ENCODE results near the gene IL18R1.

Gene IL18R1

GRCh38 chr2:102418421-102418961, 62.9 kb downstream of the IL18R1 start:
- Histone ChIP-seq H3K9me3 (ENCODE audit: low read length) (no peaks in the 10 kb centered on the region), H3K27me3 (ENCODE audit: insufficient read depth, low read length) (no peaks in the 10 kb centered on the region), H2AFZ (ENCODE audit: low read depth, low read length) (no peak overlapping the region), H3K36me3 (ENCODE audit: insufficient read depth, low read length) (no peaks in the 10 kb centered on the region), H3K4me1 (ENCODE audit: insufficient read depth, low read length) (no peaks in the 10 kb centered on the region), H3K4me3 (ENCODE audit: low read length) (no peak overlapping the region)

GRCh38 chr2:102420290-102420689, 64.7 kb downstream of the IL18R1 start:
- H3K27me3 ChIP-seq (ENCODE audit: insufficient read depth, low read length): no peaks in the 10 kb centered on the region
- no peak overlapping the region for H2AFZ ChIP-seq (ENCODE audit: low read depth, low read length)

GRCh38 chr2:102421890-102422759, 66.5 kb downstream of the IL18R1 start:
- no peaks in the 10 kb centered on the region for H3K27me3 ChIP-seq (ENCODE audit: insufficient read depth, low read length)
- H3K4me1 ChIP-seq (ENCODE audit: insufficient read depth, low read length): no peaks in the 10 kb centered on the region
- no peak overlapping the region for H2AFZ ChIP-seq (ENCODE audit: low read depth, low read length)
- H3K4me3 ChIP-seq (ENCODE audit: low read length): no peak overlapping the region
- H3K9me3 ChIP-seq (ENCODE audit: low read length): no peaks in the 10 kb centered on the region
- no peaks in the 10 kb centered on the region for H3K36me3 ChIP-seq (ENCODE audit: insufficient read depth, low read length)

More at GRCh38 chr2:102420290-102420689, 64.7 kb downstream of the IL18R1 start:
- no peaks in the 10 kb centered on the region for H3K4me1 ChIP-seq (ENCODE audit: insufficient read depth, low read length)
- no peak overlapping the region for H3K4me3 ChIP-seq (ENCODE audit: low read length)
- no peaks in the 10 kb centered on the region for H3K9me3 ChIP-seq (ENCODE audit: low read length)
- H3K36me3 ChIP-seq (ENCODE audit: insufficient read depth, low read length): no peaks in the 10 kb centered on the region

GRCh38 chr2:102422910-102423309, 67.3 kb downstream of the IL18R1 start, which contains the start of gene IL18RAP:
TSS of gene IL18RAP (plus strand) at chr2:102423160. CDS start at chr2:102423278, 118 bp downstream.
- Histone ChIP-seq H2AFZ (ENCODE audit: low read depth, low read length) (no peak within 1 kb of the TSS), H3K36me3 (ENCODE audit: insufficient read depth, low read length) (no peaks in the 10 kb centered on the region), H3K27me3 (ENCODE audit: insufficient read depth, low read length) (no peaks in the 10 kb centered on the region), H3K4me3 (ENCODE audit: low read length) (no peak within 1 kb of the TSS), H3K9me3 (ENCODE audit: low read length) (no peaks in the 10 kb centered on the region), H3K4me1 (ENCODE audit: insufficient read depth, low read length) (no peaks in the 10 kb centered on the region)

GRCh38 chr2:102423368-102423767, 67.8 kb downstream of the IL18R1 start:
- Histone ChIP-seq H3K36me3 (ENCODE audit: insufficient read depth, low read length) (no peaks in the 10 kb centered on the region), H3K4me3 (ENCODE audit: low read length) (no peak overlapping the region), H3K27me3 (ENCODE audit: insufficient read depth, low read length) (no peaks in the 10 kb centered on the region), H2AFZ (ENCODE audit: low read depth, low read length) (no peak overlapping the region), H3K9me3 (ENCODE audit: low read length) (no peaks in the 10 kb centered on the region), H3K4me1 (ENCODE audit: insufficient read depth, low read length) (no peaks in the 10 kb centered on the region)

- Histone ChIP-seq H3K4me3 (ENCODE audit: low read length) (no peak overlapping the region), H2AFZ (ENCODE audit: low read depth, low read length) (no peak overlapping the region), H3K4me1 (ENCODE audit: insufficient read depth, low read length) (no peaks in the 10 kb centered on the region), H3K36me3 (ENCODE audit: insufficient read depth, low read length) (no peaks in the 10 kb centered on the region), H3K9me3 (ENCODE audit: low read length) (no peaks in the 10 kb centered on the region), H3K27me3 (ENCODE audit: insufficient read depth, low read length) (no peaks in the 10 kb centered on the region)
Measured at GRCh38 chr2:102424754-102425153, 69.2 kb downstream of the IL18R1 start.

- no peaks in the 10 kb centered on the region for H3K9me3 ChIP-seq (ENCODE audit: low read length)
- H2AFZ ChIP-seq (ENCODE audit: low read depth, low read length): no peak overlapping the region
- no peaks in the 10 kb centered on the region for H3K4me1 ChIP-seq (ENCODE audit: insufficient read depth, low read length)
- H3K4me3 ChIP-seq (ENCODE audit: low read length): no peak overlapping the region
- no peaks in the 10 kb centered on the region for H3K27me3 ChIP-seq (ENCODE audit: insufficient read depth, low read length)
- no peaks in the 10 kb centered on the region for H3K36me3 ChIP-seq (ENCODE audit: insufficient read depth, low read length)
Measured at GRCh38 chr2:102425441-102426132, 70.0 kb downstream of the IL18R1 start.

- Histone ChIP-seq H3K4me1 (ENCODE audit: insufficient read depth, low read length) (no peaks in the 10 kb centered on the region), H3K36me3 (ENCODE audit: insufficient read depth, low read length) (no peaks in the 10 kb centered on the region), H3K4me3 (ENCODE audit: low read length) (no peak overlapping the region), H3K27me3 (ENCODE audit: insufficient read depth, low read length) (no peaks in the 10 kb centered on the region), H2AFZ (ENCODE audit: low read depth, low read length) (no peak overlapping the region), H3K9me3 (ENCODE audit: low read length) (no peaks in the 10 kb centered on the region)
Measured at GRCh38 chr2:102427249-102427648, 71.7 kb downstream of the IL18R1 start.

- H3K4me3 ChIP-seq (ENCODE audit: low read length): no peak overlapping the region
- H3K4me1 ChIP-seq (ENCODE audit: insufficient read depth, low read length): no peaks in the 10 kb centered on the region
- no peaks in the 10 kb centered on the region for H3K36me3 ChIP-seq (ENCODE audit: insufficient read depth, low read length)
- H3K9me3 ChIP-seq (ENCODE audit: low read length): no peaks in the 10 kb centered on the region
- no peaks in the 10 kb centered on the region for H3K27me3 ChIP-seq (ENCODE audit: insufficient read depth, low read length)
- H2AFZ ChIP-seq (ENCODE audit: low read depth, low read length): no peak overlapping the region
Measured at GRCh38 chr2:102428573-102428972, 73.0 kb downstream of the IL18R1 start.

- H3K27me3 ChIP-seq (ENCODE audit: insufficient read depth, low read length): no peaks in the 10 kb centered on the region
- H3K4me1 ChIP-seq (ENCODE audit: insufficient read depth, low read length): no peaks in the 10 kb centered on the region
- no peaks in the 10 kb centered on the region for H3K9me3 ChIP-seq (ENCODE audit: low read length)
- H3K36me3 ChIP-seq (ENCODE audit: insufficient read depth, low read length): no peaks in the 10 kb centered on the region
- H2AFZ ChIP-seq (ENCODE audit: low read depth, low read length): no peak overlapping the region
- H3K4me3 ChIP-seq (ENCODE audit: low read length): no peak overlapping the region
Measured at GRCh38 chr2:102432386-102432785, 76.8 kb downstream of the IL18R1 start.

GRCh38 chr2:102433973-102434654, 78.5 kb downstream of the IL18R1 start:
- Histone ChIP-seq H3K27me3 (ENCODE audit: insufficient read depth, low read length) (no peaks in the 10 kb centered on the region), H3K9me3 (ENCODE audit: low read length) (no peaks in the 10 kb centered on the region), H3K4me1 (ENCODE audit: insufficient read depth, low read length) (no peaks in the 10 kb centered on the region), H3K4me3 (ENCODE audit: low read length) (no peak overlapping the region), H2AFZ (ENCODE audit: low read depth, low read length) (no peak overlapping the region), H3K36me3 (ENCODE audit: insufficient read depth, low read length) (no peaks in the 10 kb centered on the region)

GRCh38 chr2:102434655-102435381, 79.2 kb downstream of the IL18R1 start:
- Histone ChIP-seq H3K27me3 (ENCODE audit: insufficient read depth, low read length) (no peaks in the 10 kb centered on the region), H3K4me1 (ENCODE audit: insufficient read depth, low read length) (no peaks in the 10 kb centered on the region), H3K36me3 (ENCODE audit: insufficient read depth, low read length) (no peaks in the 10 kb centered on the region), H3K4me3 (ENCODE audit: low read length) (no peak overlapping the region), H3K9me3 (ENCODE audit: low read length) (no peaks in the 10 kb centered on the region), H2AFZ (ENCODE audit: low read depth, low read length) (no peak overlapping the region)

All from neuron (in vitro differentiated cells).